Thoracic aorta (tissue), 2 donors: ENCODE data around the gene USP19. TPM values are rescaled to one million over a fixed set of nuclear protein-coding genes. Genes with fewer than 3 reads are reported as not detected.
A peak's percentile ranks its signal among the peaks of the same experiment; 100 is the strongest.

Experiments used
- ATAC-seq: fragments of 150-250 bp; one replicate; pipeline ENCODE4 v1.8.0; 2017; ENCODE audit warnings: low read depth; ENCODE audit not compliant: insufficient number of reproducible peaks, low FRiP score
- DNase-seq: peaks from one replicate; pipeline ENCODE4 v3.0.0-alpha.2; 2020; ENCODE audit warnings: low spot score
- H3K27ac ChIP-seq, 2 donors: fragments of 200-600 bp; sonication (generic); 1 replicate in 1 of 2; 2 replicates in 1 of 2; pipeline ENCODE4 v1.5.1; 2016; ENCODE audit warnings: mild to moderate bottlenecking in 2 of 2, moderate library complexity in 2 of 2
- H3K27me3 ChIP-seq: fragments of 200-600 bp; sonication (generic); replicated peaks from 2 replicates; pipeline ENCODE4 v1.6.0; 2016; ENCODE audit warnings: mild to moderate bottlenecking; ENCODE audit not compliant: insufficient read depth
- H3K36me3 ChIP-seq: fragments of 200-600 bp; sonication (generic); one replicate; pipeline ENCODE4 v1.5.1; 2016
- H3K4me1 ChIP-seq, 2 donors: fragments of 200-600 bp; sonication (generic); 1 replicate in 1 of 2; 2 replicates in 1 of 2; pipeline versions ENCODE4 v1.5.1 to v1.6.0; 2016; ENCODE audit warnings: low read depth in 2 of 2, mild to moderate bottlenecking in 1 of 2; ENCODE audit not compliant: control insufficient read depth in 1 of 2
- H3K4me3 ChIP-seq: fragments of 200-600 bp; sonication (generic); 2 replicates; pipeline ENCODE4 v1.5.1; 2016; ENCODE audit warnings: mild to moderate bottlenecking
- H3K9me3 ChIP-seq: fragments of 200-600 bp; sonication (generic); 2 replicates; pipeline ENCODE4 v1.5.1; 2016
- CTCF ChIP-seq: fragments of 200-600 bp; sonication (generic); IDR thresholded peaks from one replicate; pipeline ENCODE4 v1.5.1; 2019; ENCODE audit warnings: antibody characterized with exemption
- total RNA-seq, 2 donors: library from RNA; depleted of rRNA; stranded (reverse); fragments of >200 nt; gene quantifications; one replicate each; pipeline versions ENCODE4 v1.1.0 to v1.2.3, GENCODE V29; 2016

The USP19 gene
- 10 to 100 TPM; 56.3 to 62.5 TPM for total RNA-seq

- Histone ChIP-seq H3K4me3 (peak within 1 kb of the TSS; percentile 97), H3K4me1 (peaks cover 15 to 17% of the 10 kb centered on the region in 2 donors), H3K27ac (peak within 1 kb of the TSS; percentile 92 to 97), H3K27me3 (no peaks in the 10 kb centered on the region), H3K36me3 (peaks cover 74% of the 10 kb centered on the region), H3K9me3 (no peaks in the 10 kb centered on the region)
- ATAC-seq (peak; percentile 71), DNase-seq (peak; percentile 79)
- TF ChIP-seq CTCF: no peak
Measured at GRCh38 chr3:49120438-49121131, at the start of gene USP19. USP19 (minus strand) TSS chr3:49120823; CDS start chr3:49119145, 1,678 bp downstream.

GRCh38 chr3:49166752-49167556 is 46.3 kb upstream of the USP19 start:
- TF ChIP-seq CTCF: no peak
- Histone ChIP-seq H3K27me3 (no peaks in the 10 kb centered on the region), H3K4me1 (peaks cover 7 to 40% of the 10 kb centered on the region in 2 donors), H3K36me3 (peaks cover 16% of the 10 kb centered on the region), H3K27ac (peak overlapping the region; percentile 86 to 87), H3K9me3 (no peaks in the 10 kb centered on the region), H3K4me3 (peak overlapping the region; percentile 95)
- no peak for ATAC-seq
- no peak for DNase-seq

GRCh38 chr3:49165771-49166751 is 45.4 kb upstream of the USP19 start, which contains the start of gene CCDC71:
CCDC71 (minus strand) TSS chr3:49166331; CDS start chr3:49164208, 2,123 bp downstream.
- Histone ChIP-seq H3K27ac (peak within 1 kb of the TSS; percentile 86 to 87), H3K9me3 (no peaks in the 10 kb centered on the region), H3K4me1 (peaks cover 7 to 37% of the 10 kb centered on the region in 2 donors), H3K36me3 (peaks cover 16% of the 10 kb centered on the region), H3K4me3 (peak within 1 kb of the TSS; percentile 95), H3K27me3 (no peaks in the 10 kb centered on the region)
- TF ChIP-seq CTCF: no peak
- DNase-seq (no peak), ATAC-seq (no peak)

GRCh38 chr3:49164983-49165720 is 44.5 kb upstream of the USP19 start:
- Histone ChIP-seq H3K4me3 (peak overlapping the region; percentile 95), H3K4me1 (peaks cover 7 to 29% of the 10 kb centered on the region in 2 donors), H3K27ac (peak overlapping the region; percentile 86 to 87), H3K36me3 (peaks cover 16% of the 10 kb centered on the region), H3K9me3 (no peaks in the 10 kb centered on the region), H3K27me3 (no peaks in the 10 kb centered on the region)
- TF ChIP-seq CTCF: no peak
- DNase-seq (no peak), ATAC-seq (no peak)
